Effector memory CD8-positive, alpha-beta T cell (primary cell): ENCODE measurements around the gene CCDC69.
A peak's percentile ranks its signal among the peaks of the same experiment; 100 is the strongest.

Experiments used
- ATAC-seq: fragments of 150-1000 bp; cut with Tn5 transposase; replicated peaks from 2 replicates; pipeline ENCODE4 v1.10.0; 2021; ENCODE audit warnings: mild to moderate bottlenecking, moderate library complexity
- DNase-seq, 3 experiments: peaks; one replicate each; pipeline ENCODE4 v3.0.0; 2021
- H3K27ac Mint-ChIP-seq, 2 donors: one replicate each; pipeline ENCODE4 v1.8.0; 2022; ENCODE audit warnings: mild to moderate bottlenecking in 2 of 2, mixed read lengths in 2 of 2, moderate library complexity in 2 of 2
- H3K27me3 Mint-ChIP-seq, 2 donors: one replicate each; pipeline ENCODE4 v1.8.0; 2022; ENCODE audit warnings: mixed read lengths in 2 of 2
- H3K36me3 Mint-ChIP-seq: one replicate; pipeline ENCODE4 v1.8.0; 2022; ENCODE audit warnings: mild to moderate bottlenecking, moderate library complexity, mixed read lengths; ENCODE audit not compliant: insufficient read depth
- H3K4me1 Mint-ChIP-seq, 2 donors: one replicate each; pipeline ENCODE4 v1.8.0; 2022; ENCODE audit warnings: low read depth in 2 of 2, mixed read lengths in 2 of 2
- H3K4me3 Mint-ChIP-seq, 2 donors: one replicate each; pipeline ENCODE4 v1.8.0; 2022; ENCODE audit warnings: mild to moderate bottlenecking in 2 of 2, mixed read lengths in 2 of 2, moderate library complexity in 2 of 2
- H3K9me3 Mint-ChIP-seq, 2 donors: one replicate each; pipeline ENCODE4 v1.8.0; 2022; ENCODE audit warnings: mixed read lengths in 2 of 2

The CCDC69 gene

DNA sequence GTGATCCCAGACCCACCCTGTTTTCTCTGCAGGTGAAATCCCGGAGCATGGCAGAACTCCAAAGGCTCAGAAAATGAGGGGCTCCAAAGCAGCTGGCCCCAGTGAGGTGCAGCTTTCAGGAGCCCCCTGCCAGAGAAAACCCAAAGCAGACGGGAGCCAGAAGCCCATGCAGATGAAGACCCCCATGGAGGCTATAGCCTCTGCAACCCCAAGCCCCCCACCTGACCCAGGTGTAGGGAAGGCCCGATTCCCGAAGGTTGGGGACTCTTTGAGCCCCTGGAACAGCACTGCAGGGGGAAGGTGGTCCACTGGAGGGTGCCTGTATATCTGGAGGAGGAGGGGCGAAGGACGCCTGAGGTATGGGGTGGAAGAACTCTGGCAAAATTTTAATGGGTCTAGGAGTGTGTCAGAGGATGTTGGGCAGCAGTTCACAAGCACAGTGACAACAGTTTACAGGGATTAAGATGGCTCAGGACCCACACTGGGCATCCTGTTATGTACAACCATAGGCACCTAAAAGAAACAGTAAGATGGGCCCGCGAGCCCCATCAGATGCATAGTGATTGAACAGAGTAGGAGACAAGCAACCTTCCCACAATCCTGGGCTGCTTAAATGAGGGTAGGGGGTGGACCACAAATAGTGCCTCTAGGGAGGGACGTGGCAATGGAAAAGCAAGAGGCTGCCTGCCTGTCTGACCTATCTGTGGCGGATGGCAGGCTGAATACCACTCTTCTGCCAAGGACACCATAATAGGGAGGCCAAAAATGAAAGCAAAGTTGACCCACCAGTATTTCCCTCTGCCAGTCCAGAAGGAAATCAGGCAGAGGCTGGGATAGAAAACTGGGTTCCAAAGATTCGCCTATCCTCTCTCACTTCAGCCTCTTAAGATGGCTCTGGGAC is 49.9 kb downstream of the CCDC69 start:
- ATAC-seq (no peak), DNase-seq (no peak)
- Mint-ChIP-seq H3K4me3 (no peak overlapping the region), H3K27me3 (no peaks in the 10 kb centered on the region), H3K27ac (peak overlapping the region; percentile 17 to 72), H3K9me3 (no peaks in the 10 kb centered on the region), H3K4me1 (peaks cover 11 to 12% of the 10 kb centered on the region in 2 donors), H3K36me3 (peaks cover 2% of the 10 kb centered on the region)

DNA sequence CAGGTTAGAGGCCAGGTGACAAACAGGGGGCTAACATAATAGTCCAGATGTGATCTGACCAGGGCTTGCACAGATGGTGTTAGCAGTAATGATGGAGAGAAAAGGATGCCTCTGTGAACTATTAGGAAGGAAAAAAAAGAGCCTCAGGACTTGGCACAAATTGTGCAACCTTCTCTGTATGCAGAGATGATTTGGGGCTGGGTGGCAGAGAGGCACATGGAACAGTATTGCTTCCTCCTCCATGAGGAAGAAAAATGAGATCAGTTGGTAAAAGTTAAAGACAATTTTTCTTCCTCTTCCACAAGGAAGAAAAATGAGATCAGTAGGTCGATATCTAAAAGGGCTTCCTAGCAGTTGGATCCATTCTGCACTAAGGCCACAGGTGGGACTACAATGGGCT is 52.4 kb downstream of the CCDC69 start:
- no peaks in the 10 kb centered on the region for H3K9me3 Mint-ChIP-seq
- H3K4me3 Mint-ChIP-seq, result no peak overlapping the region
- DNase-seq (no peak), ATAC-seq (no peak)
- no peaks in the 10 kb centered on the region for H3K36me3 Mint-ChIP-seq
- peaks cover 9 to 10% of the 10 kb centered on the region in 2 donors for H3K4me1 Mint-ChIP-seq
- peak overlapping the region; percentile 44 to 47 for H3K27ac Mint-ChIP-seq
- H3K27me3 Mint-ChIP-seq, result no peaks in the 10 kb centered on the region

DNA sequence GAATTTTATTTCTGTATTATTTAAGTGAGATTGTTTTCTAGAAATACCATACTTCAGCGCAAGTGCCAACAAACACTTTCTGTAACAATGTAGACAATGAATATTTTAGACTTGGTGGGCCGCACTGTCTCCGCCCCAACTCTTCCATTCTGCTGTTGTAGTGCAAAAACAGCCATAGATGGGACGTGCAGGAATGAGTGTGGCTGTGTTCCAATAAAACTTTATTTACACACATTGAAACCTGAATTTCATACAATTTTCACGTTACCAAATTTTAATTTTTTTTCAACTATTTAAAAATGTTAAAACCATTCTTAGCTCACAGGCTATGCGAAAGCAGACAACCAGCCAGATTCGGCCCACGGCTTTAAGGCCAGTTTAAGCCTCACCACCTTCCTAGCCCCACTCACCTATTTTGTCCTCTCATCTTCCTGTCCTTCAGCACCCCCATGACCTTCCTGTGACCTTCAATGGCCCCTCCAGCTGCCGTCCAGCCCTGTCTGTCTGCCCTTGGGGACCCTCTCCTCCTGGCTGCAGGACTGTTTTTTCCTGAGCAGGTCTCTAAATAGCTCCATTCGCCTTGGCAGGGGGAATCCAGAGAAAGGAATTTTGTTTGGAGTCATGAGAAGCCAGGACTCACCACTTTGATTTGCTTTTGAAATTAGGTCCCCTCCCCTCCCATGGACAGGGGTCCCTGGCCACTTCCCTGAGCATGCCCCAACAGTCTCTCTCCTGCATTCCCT is 55.1 kb downstream of the CCDC69 start:
- Mint-ChIP-seq H3K4me1 (peaks cover 13 to 16% of the 10 kb centered on the region in 2 donors), H3K27me3 (no peaks in the 10 kb centered on the region), H3K9me3 (no peaks in the 10 kb centered on the region), H3K27ac (peak overlapping the region in 1 of 2 donors; percentile 15), H3K4me3 (no peak overlapping the region), H3K36me3 (no peaks in the 10 kb centered on the region)
- ATAC-seq (no peak), DNase-seq (no peak)

DNA sequence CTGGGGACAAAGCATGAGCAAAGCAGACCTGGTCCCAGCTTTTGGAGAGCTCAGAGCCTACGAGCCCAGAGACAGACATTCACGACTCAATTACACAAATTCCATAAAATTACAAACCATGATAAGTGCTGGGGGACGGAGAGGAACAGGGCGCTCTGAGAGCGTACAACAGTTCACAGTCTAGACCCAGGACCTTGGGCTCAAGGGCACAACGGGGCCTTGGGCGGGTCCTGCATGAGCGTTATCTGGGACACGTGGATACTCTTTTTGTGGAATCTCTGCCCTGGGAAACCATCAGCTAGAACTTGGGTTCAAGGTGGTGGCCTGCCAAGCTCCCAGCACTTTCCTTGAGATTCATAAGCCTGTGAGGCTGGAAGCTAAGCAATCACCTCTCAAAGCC is 56.9 kb downstream of the CCDC69 start:
- Mint-ChIP-seq H3K4me1 (peaks cover 13 to 16% of the 10 kb centered on the region in 2 donors), H3K36me3 (no peaks in the 10 kb centered on the region), H3K27ac (no peak overlapping the region), H3K9me3 (no peaks in the 10 kb centered on the region), H3K4me3 (no peak overlapping the region), H3K27me3 (no peaks in the 10 kb centered on the region)
- ATAC-seq (no peak), DNase-seq (no peak)

DNA sequence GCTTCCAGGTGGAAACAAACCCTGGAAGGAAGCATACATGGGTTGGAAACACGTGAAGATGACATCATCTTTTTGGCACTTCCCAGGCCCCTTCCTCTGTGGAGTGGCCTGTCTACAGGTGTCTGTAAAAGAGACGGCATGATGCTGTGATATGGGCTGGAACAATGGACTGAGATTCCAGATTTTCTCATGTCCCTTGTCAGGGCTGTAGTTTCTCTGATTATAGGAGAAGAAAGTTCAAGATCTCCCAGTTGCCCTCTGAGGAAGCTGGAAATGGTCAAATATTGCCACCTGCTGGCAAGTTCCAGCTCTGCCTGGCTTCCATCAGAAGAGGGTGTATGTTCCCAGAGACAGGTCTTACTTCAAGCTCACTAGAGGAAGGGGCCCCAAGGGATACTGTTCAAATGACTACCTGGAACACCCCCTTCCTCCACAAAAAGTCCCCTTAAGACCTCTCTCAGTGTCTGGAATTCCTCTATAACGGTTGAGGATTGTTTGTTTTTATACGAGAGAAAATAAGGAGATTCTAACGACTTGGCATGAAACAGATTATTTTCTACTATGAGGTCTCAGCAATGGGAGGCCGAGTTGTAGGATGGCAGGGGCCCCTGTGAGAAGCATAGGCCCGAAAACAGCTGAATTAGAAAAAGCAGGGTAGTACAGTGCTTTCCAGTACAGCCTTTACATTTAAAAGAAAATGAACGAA is 59.1 kb downstream of the CCDC69 start:
- Mint-ChIP-seq H3K36me3 (no peaks in the 10 kb centered on the region), H3K27ac (peak overlapping the region in 1 of 2 donors; percentile 41), H3K27me3 (no peaks in the 10 kb centered on the region), H3K4me1 (peaks cover 8 to 20% of the 10 kb centered on the region in 2 donors), H3K9me3 (no peaks in the 10 kb centered on the region), H3K4me3 (no peak overlapping the region)
- ATAC-seq (peak; percentile 99), DNase-seq (peak; percentile 76 to 85 (median 81))

DNA sequence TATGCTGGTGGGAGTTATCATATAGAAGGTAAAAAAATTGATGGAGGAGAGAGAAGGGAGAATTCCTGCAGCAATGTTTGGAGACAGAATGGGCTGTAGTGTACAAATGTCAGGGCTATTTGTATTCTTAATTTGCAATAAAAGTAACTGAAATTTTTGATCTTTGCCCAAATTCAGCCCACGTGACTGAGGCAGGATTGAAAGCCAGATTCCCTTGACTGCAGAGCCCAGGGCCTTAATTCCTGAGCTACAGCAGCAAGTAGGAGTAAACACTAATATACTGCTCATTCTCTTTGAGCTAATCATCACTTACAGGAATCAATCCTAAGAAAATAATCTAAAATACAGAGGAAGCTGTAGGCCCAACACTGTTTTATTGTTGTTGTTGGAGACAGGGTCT is 61.1 kb downstream of the CCDC69 start:
- Mint-ChIP-seq H3K4me3 (no peak overlapping the region), H3K9me3 (no peaks in the 10 kb centered on the region), H3K27ac (no peak overlapping the region), H3K4me1 (peaks cover 15 to 27% of the 10 kb centered on the region in 2 donors), H3K36me3 (no peaks in the 10 kb centered on the region), H3K27me3 (no peaks in the 10 kb centered on the region)
- ATAC-seq, result no peak
- no peak for DNase-seq

DNA sequence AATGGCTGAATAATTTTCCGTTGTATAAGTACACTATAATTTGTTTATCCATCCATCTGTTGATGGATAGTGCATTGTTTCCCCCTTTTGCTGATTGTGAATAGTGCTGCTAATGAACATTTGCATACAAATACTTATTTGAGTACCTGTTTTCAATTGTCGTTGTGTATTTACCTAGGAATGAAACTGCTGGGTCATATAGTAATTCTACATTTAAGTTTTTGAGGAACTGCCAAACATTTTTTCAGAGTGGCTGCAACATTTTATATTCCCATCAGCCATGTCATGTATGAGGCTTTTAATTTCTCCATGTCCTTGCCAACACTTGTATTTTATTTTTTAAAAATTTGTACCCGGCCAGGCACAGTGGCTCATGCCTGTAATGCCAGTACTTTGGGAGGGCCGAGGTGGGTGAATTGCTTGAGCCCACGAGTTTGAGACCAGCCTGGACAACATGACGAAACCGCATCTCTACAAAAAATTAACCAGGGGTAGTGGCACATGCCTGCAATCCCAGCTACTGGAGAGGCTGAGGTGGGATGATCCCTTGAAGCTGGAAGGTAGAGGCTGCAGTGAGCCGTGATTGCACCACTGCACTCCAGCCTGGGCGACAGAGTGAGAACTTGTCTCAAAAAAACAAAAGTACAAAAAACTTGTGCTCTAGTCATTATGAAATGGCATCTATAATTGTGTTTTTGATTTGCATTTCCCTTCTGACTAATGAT is 64.1 kb downstream of the CCDC69 start:
- Mint-ChIP-seq H3K36me3 (peaks cover 15% of the 10 kb centered on the region), H3K9me3 (no peaks in the 10 kb centered on the region), H3K4me3 (peak overlapping the region in 1 of 2 donors; percentile 29), H3K27ac (peak overlapping the region in 1 of 2 donors; percentile 83), H3K4me1 (peaks cover 30 to 42% of the 10 kb centered on the region in 2 donors), H3K27me3 (no peaks in the 10 kb centered on the region)
- ATAC-seq (no peak), DNase-seq (no peak)

DNA sequence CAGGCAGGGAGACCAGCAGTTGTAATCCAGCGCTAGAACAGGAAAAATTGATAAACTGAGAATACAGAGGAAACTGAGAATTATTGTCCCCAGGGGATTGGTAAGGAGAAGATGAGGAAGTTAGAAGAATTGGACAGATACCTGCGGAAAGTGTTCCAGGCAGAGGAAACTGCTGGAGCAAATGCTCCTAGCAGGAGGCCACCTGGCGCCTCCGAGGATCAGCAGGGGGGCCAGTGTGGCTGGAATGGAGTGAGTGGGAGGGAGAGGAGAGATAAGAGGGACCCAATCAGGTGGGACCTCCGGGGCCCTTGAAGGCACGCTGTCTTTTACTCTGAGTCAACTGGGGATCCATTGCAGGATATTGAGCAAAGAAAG is 65.6 kb downstream of the CCDC69 start:
- no peak for ATAC-seq
- H3K4me1 Mint-ChIP-seq, result peaks cover 40 to 52% of the 10 kb centered on the region in 2 donors
- H3K4me3 Mint-ChIP-seq, result peak overlapping the region; percentile 95 to 96
- peaks cover 20% of the 10 kb centered on the region for H3K36me3 Mint-ChIP-seq
- no peaks in the 10 kb centered on the region for H3K27me3 Mint-ChIP-seq
- no peaks in the 10 kb centered on the region for H3K9me3 Mint-ChIP-seq
- DNase-seq, result no peak
- H3K27ac Mint-ChIP-seq, result peak overlapping the region; percentile 95

DNA sequence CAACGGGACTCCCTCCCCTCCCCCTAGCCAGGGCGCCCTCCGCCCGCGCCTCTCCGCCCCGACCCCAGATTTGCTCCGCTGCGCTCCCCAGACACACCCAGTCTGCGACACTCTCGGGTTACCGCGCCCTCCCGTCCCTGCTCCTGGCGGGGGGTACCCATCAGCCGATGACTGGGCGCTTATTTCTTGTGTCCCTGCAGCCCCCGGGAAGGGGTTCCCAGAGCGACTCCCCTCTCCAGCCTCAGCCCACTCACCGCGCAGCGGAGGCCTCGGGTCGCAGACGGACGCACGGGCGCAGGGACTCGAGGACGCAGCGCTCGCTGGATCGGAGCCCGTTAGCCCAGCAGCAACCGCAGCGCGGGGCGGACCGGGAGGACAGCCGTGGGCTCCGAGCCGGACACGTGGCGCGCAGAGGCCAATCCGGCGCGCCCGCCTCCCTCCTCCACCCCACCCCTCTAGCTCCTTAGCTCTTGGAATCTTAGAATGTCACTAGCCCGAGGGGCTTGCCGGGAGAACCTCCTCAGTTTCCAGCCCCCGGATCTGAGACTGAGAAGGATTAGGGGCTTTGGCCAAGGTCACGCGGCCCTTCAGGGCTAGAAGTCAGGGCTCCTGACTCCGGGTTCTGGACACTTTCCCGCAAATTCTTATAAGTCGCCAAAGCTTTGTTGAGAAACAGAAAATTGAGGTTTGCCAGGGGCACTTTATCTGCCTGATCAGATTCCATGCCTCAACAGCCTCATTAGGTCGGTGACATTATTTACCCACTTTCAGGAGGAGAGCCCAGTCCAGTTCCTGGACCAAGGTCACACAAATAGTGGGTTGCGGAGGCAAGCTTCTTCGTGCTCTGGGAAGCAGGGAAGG is 66.2 kb downstream of the CCDC69 start, which contains the start of gene ANXA6:
Gene ANXA6, minus strand, starts transcription at position 354 of the 861 bp plus-strand sequence. CDS start 9,878 bp downstream, outside the sequence.
- H3K4me3 Mint-ChIP-seq, result peak within 1 kb of the TSS; percentile 95 to 96
- H3K4me1 Mint-ChIP-seq, result peaks cover 46 to 58% of the 10 kb centered on the region in 2 donors
- H3K27ac Mint-ChIP-seq, result peak within 1 kb of the TSS; percentile 95
- ATAC-seq (peak; percentile 85), DNase-seq (peak; percentile 45 to 48 (median 47))
- no peaks in the 10 kb centered on the region for H3K27me3 Mint-ChIP-seq
- H3K36me3 Mint-ChIP-seq, result peaks cover 20% of the 10 kb centered on the region
- H3K9me3 Mint-ChIP-seq, result no peaks in the 10 kb centered on the region

DNA sequence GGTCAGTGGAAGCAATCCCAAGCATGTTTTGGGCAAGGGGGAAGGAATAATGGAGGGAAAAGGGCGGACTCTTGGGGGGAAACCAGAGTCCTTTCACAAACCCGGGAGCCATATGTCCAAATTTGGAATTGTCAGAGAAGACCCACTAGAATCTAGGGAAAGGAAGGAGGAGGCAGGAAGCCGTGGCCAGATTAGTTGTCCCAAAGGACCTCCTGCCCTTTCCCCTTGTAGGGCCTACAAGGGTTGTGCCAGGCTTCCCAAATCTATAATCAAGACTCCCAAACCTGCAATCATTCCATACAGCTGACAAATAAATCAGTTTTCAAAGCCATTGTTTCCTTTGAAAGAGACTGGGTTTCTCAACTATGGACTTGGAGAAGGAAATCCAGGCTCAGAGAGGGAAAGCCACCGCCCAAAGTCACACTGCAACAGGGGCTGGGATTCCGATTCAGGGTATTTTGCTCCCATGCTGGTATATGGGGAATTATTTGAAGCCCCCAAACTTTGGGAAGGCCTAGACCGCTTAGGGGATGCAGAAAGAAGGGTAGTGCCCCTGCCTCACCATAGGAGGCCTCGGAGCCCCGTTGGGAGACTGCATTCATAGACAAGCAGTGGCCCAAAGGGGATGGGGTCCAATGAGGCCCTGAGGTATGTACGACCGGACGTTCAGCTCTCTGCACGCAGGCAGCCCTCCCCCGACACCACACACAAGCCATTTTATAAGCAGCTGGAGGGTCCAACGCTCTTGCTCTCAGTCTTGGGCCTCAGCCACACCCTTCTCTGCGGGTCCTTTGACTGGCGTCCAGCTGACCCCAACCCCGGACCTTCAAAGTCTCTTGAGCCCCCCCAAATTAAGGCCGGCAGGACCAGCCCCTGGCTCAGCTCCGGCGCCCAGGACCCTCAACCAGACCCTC is 67.1 kb downstream of the CCDC69 start:
- Mint-ChIP-seq H3K4me1 (peaks cover 55 to 67% of the 10 kb centered on the region in 2 donors), H3K27me3 (no peaks in the 10 kb centered on the region), H3K4me3 (peak overlapping the region; percentile 95 to 96), H3K9me3 (no peaks in the 10 kb centered on the region), H3K36me3 (peaks cover 22% of the 10 kb centered on the region), H3K27ac (peak overlapping the region; percentile 95)
- ATAC-seq (peak; percentile 23), DNase-seq (no peak)

DNA sequence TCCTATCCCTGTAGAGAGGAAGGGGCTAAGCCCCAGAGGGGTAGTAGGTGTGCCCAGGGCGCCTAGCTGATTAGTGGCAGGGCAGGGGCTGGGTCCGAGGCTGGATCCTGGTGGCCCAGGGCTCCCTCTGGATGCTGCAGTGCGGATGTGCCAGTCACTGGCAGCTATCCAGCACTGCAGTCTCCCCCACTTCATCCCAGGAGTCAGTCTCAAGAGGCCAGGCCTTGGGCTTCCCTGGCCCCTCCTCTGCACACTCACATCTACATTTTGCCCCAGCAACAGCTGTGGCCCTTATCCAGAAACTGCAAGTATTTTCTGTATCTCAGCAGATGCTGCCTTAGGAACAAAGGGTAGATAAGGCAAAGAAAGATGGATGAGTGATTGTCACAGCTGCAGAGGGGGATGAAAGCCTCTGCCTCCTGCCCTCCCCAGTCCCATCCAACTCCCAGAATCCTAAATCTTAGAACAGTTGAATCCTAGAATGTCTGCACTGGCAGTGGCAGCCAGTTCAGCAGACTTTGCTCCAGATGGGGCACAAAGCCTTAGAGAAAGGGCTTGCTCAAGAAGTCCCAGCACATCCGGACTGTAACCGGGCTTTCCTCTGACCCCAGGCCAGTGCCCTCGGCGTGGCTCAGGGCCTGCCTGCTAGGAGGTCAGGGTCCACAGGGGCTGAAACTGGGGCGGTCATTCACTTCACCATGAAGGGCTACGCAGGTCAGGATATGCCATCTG is 68.0 kb downstream of the CCDC69 start:
- Mint-ChIP-seq H3K9me3 (no peaks in the 10 kb centered on the region), H3K36me3 (peaks cover 27% of the 10 kb centered on the region), H3K27ac (peak overlapping the region; percentile 95), H3K4me1 (peaks cover 63 to 75% of the 10 kb centered on the region in 2 donors), H3K27me3 (no peaks in the 10 kb centered on the region), H3K4me3 (peak overlapping the region; percentile 95 to 96)
- DNase-seq (no peak), ATAC-seq (no peak)
